RKO (cell line): ENCODE measurements around the gene PARVB.

Source experiments
- DNase-seq: peaks from one replicate; pipeline ENCODE4 v3.0.0-alpha.2; 2016; ENCODE audit warnings: low spot score

The PARVB gene

GRCh38 chr22:44201665-44202064 lies 177.6 kb downstream of the PARVB start:
- no peak for DNase-seq

- no peak for DNase-seq
These were observed 178.2 kb downstream of the PARVB start for GRCh38 chr22:44202261-44202789.

- DNase-seq: no peak
These were observed 179.1 kb downstream of the PARVB start for GRCh38 chr22:44203203-44203602.

DNA sequence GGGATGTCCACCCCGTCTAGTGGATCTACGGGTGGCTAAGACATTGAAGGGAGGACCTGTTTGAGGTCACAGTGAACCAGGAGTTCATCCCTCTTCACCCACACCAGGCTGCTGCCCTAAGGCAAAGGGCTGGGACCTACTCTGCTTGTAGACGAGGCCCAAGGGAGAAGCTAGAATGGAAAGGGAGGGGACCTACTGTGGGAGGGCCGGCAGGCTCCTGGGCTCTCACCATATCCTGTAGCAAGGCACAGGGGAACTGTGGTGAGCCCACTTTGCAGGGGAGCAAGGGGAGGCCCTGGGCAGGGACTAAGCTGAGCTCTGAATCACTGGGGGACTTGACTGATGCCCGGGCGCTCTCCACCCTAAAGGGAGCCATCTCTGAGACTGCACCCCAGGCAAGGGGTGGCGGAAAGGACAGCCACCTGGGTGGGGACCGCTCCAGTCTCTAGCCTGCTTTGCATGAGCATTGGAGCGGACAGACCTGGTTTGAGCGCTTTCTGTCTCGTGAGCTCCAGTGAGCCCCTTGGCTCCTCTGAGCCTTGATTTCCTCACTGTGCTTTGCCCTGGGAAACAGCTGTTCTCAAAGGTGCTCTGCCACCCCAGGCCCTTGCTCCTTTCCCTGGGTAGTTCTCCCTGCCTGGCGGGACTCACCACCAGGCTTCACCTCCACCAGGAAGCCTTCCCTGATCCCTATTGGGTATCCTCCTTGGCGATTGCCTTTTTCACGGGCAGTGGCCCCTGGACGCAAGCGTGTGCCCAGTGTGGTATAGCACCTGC lies 180.8 kb downstream of the PARVB start:
- DNase-seq: no peak

DNA sequence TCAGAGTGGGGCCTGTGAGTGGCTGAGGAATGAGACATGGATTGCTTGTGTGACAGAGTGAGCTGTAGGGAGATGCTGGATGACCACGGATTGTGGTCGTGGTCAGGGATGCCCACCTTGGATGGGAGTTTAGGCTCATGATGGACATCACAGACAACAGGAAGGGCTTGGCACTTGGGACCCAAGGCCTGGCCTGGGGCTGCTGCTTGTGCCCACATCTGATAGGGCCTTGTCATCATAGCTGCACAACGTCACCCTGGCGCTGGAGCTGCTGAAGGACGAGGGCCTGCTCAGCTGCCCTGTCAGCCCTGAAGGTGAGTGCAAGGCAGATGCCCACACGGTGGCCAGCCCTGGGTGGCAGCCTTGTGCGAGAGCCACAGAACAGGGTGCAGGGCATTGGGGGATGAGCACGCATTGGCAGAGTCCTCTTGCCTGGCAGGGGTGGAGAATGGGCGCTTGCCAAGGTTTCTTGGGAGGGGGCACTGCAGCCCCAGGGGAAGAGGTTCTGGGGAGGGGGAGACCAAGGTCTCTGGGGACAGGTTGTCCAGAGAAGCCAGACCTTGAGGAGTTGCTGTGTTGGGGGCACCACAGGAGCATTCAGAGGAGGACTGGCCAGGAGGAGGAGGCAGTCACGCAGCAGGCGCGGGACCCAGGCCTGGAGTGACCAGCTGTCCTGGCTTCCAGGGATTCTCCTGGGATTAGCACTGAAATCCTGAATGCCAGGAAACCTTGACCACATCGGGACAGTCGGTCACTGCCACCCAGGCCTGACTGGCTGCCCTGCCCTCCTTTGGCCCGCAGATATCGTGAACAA lies 181.6 kb downstream of the PARVB start:
- DNase-seq: no peak

GRCh38 chr22:44206330-44206645 lies 182.2 kb downstream of the PARVB start:
- no peak for DNase-seq

DNA sequence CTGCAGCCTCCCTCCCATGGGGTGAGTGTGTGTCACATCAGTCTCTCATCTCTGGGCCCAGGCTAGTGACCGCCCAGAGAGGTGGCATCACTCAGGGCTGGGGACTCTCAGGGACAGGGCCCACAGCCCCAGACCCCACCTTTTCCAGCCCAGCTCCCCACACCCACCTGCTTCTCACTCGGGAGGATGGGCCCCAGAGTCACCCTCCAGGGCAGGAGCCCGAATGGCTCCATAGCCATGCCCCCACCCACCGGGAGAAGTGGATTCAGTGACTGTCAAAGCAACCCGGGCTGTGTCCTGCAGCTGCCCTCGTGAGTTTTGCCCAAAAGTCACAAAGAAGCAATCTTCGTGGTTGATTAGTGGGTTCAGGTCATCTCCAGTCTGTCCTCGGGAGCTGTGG lies 182.6 kb downstream of the PARVB start:
- DNase-seq: no peak

GRCh38 chr22:44207173-44207980 lies 183.3 kb downstream of the PARVB start:
- DNase-seq: no peak

DNA sequence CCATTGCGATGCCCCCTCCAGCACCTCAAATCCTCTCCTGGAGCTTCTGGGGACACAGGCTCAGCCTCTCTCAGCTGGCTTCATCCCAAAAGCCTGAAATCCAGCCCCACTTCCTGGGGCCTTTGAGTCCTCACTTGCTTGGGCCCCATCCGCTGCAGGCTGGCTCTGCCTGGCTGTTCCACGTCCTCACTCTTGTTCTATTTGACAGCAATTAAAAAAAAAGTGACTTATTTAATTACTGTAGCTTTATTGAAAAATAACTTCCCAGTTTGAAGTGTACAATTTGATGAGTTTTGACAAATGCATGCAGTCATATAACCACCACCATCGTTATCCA lies 183.8 kb downstream of the PARVB start:
- DNase-seq: no peak

DNA sequence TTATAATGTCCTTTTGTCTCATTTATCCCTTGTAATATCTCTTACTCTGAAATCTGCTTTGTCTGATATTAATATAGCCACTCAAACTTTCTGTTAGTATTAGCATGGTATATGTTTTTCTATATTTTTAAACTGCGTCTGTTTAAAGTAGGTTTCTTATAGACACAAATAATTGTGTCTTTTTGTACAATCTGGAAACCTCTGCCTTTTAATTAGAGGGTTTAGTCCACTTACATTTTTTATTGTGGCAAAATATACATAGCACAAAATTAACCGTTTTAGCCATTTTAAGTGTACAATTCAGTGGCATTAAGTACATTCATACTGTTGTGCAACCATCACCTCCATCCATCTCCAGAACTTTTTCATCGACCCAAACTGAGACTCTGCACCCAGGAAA lies 185.2 kb downstream of the PARVB start:
- no peak for DNase-seq

GRCh38 chr22:44210722-44211121 lies 186.6 kb downstream of the PARVB start:
- no peak for DNase-seq

DNA sequence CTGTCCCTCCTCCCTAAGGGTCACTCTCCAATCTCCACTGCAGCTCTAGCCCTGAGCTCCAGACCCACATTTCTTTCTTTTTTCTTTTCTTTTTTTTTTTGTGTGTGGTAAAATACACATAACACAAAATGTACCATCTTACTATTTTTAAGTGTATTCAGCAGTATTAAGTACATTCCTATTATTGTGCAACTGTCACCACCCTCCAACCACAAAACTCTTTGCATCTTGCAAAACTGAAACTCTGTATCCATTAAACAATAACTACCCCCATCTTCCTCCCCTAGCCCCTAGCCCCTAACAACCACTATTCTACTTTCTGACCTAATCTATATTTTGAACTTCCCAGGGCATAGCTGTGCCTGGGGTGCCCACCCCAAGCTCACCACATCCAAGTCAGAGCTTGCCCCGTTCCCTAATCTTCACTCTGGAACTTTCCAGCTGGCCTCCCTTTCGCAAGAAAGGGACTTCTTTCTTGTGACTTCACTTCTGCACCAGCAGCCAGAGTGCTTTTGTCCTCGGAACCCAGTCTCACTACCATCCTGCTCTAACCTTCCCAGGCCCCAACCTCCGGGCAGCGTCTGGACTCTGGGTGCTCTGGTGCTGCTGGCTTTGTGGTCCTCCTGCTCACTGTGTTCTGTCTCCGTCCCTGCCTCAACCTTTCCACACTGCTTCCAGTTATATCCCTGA lies 187.3 kb downstream of the PARVB start:
- no peak for DNase-seq

GRCh38 chr22:44211946-44212930 lies 188.1 kb downstream of the PARVB start:
- no peak for DNase-seq

DNA sequence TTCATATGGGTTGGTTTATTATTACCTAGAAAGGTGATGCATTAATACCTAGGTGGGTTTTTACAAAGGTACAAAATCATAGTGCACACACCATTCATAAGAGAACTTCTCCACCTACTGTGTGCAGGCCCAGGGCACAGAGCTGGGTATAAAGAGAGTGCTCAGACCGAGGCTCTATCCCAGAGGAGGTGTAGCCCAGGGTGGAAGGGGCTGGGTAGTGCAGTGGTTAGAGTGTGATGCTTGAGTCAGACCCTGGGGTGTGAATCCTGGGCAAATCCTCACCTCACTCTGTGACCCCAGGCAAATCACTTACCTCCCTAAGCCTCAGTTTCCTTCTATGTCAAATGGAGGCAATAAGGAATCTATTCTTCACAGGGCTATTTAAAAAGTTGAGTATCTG lies 188.8 kb downstream of the PARVB start:
- no peak for DNase-seq

DNA sequence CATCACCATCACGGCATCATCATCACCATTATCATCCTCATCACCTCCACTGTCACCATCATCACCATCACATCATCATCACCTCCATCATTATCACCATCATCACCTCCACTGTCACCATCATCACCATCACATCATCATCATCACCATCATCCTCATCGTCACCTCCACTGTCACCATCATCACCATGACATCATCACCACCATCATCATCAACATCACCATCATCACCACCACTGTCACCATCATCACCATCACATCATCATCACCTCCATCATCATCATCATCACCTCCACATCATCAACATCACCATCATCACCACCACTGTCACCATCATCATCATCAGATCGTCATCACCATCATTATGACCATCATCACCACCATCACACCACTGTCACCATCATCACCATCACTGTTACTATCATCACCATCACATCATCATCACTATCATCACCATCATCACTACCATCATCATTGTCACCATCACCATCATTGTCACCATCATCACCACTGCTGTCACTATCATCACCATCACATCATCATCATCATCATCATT lies 189.5 kb downstream of the PARVB start:
- no peak for DNase-seq

GRCh38 chr22:44214187-44214586 lies 190.1 kb downstream of the PARVB start:
- DNase-seq: no peak

GRCh38 chr22:44214764-44215163 lies 190.7 kb downstream of the PARVB start:
- DNase-seq: no peak

DNA sequence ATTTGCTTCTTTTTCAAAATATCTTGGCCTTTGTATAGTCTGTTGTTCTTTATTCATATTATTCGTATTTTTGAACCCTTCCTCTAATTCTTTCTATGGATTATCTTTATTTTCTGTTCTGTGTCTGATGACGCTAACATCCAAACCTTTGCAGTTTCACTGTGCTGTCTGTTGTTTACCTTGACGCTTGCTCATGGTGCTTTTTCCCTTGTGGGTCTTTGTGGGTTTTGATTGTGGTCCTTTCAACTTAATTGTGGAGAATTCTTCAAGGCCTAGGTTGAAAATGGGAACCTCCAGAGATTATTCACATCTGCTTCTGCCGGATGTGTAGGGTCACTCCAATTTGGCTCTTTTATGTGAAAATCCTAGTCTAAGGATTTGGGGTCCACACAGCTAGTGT lies 191.2 kb downstream of the PARVB start:
- DNase-seq: no peak

DNA sequence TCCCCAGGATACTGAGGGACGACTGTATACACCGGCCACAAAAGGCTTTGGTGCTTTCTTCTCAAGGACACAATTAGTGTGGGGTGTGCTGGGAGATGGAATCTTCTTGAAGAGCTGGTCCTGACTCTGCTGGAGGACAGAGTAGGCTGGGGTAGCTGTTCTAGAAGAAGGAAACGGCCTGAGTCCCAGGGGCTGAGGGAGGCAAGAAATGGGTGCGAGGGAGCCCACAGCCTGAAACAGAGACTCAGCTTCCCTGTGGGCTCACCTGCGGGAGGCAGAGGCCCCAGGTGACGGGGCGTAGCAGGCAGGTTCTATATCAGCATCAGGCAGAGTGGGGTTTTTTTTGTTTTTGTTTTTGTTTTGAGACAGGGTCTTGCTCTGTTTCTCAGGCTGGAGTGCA lies 193.2 kb downstream of the PARVB start:
- no peak for DNase-seq

DNA sequence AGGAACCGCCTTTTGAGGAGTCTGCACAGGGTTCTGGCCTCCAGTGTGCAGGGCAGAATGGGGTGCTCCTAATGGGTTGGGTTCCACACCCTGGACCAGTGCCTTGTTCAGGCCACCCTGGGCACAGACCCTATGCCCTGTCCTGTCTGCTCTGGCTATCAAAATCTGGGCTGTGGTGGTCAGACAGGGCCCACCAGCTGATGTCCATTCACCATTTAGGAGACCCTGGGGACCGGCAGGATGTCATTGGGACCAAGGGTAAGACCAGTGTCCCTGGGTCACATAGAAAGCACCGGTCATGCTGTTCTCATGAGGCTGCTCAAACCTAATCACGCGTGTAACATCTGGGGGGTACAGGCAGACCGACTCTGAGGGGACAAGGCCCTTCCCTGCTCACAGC lies 194.0 kb downstream of the PARVB start:
- DNase-seq: no peak
